Osteoblast (primary cell): ENCODE measurements around the gene MEGF11. TPM values are rescaled to one million over a fixed set of nuclear protein-coding genes. Genes with fewer than 3 reads are reported as not detected.

ENCODE experiments used
- DNase-seq: peaks from one replicate; pipeline ENCODE4 v3.0.0; 2011; ENCODE audit warnings: low spot score, mixed read lengths; ENCODE audit not compliant: insufficient read length; ENCODE audit errors: missing footprints
- H2AFZ ChIP-seq: 2 replicates; pipeline ENCODE4 v1.6.0; 2011; ENCODE audit warnings: mild to moderate bottlenecking, low read length
- H3K27ac ChIP-seq: 2 replicates; pipeline ENCODE4 v1.5.1; 2011; ENCODE audit warnings: mild to moderate bottlenecking, low read depth, low read length, moderate library complexity
- H3K27me3 ChIP-seq: 2 replicates; pipeline ENCODE4 v1.6.0; 2012; ENCODE audit warnings: mild to moderate bottlenecking, control low read depth, inconsistent platforms, low read length, moderate library complexity; ENCODE audit not compliant: insufficient read depth
- H3K36me3 ChIP-seq: 2 replicates; pipeline ENCODE4 v1.5.1; 2011; ENCODE audit warnings: mild to moderate bottlenecking, low read length, control low read depth, moderate library complexity; ENCODE audit not compliant: insufficient read depth
- H3K4me1 ChIP-seq: 2 replicates; pipeline ENCODE4 v1.5.1; 2011; ENCODE audit warnings: mild to moderate bottlenecking, low read length, control low read depth, moderate library complexity; ENCODE audit not compliant: insufficient read depth
- H3K4me2 ChIP-seq: 2 replicates; pipeline ENCODE4 v1.6.0; 2011; ENCODE audit warnings: mild to moderate bottlenecking, low read length; ENCODE audit not compliant: insufficient read depth
- H3K4me3 ChIP-seq: fragments of 200-600 bp; sonication (generic); 3 replicates; pipeline ENCODE4 v1.5.1; 2012; ENCODE audit warnings: mild to moderate bottlenecking, low read length, inconsistent platforms; ENCODE audit not compliant: insufficient read depth
- H3K79me2 ChIP-seq: 2 replicates; pipeline ENCODE4 v1.6.0; 2012; ENCODE audit warnings: mild to moderate bottlenecking, low read length, control low read depth, inconsistent platforms; ENCODE audit not compliant: insufficient read depth
- H3K9me3 ChIP-seq: 2 replicates; pipeline ENCODE4 v1.5.1; 2011; ENCODE audit warnings: low read depth, low read length, control low read depth
- H4K20me1 ChIP-seq: 2 replicates; pipeline ENCODE4 v1.6.0; 2012; ENCODE audit warnings: mild to moderate bottlenecking, low read length, control low read depth; ENCODE audit not compliant: insufficient read depth
- total RNA-seq: library from RNA; depleted of rRNA; stranded (reverse); fragments of >200 nt; gene quantifications from 2 replicates; pipeline ENCODE4 v1.2.3, GENCODE V29; 2012
- TF ChIP-seq, protein P1 (sequence below): IDR thresholded peaks from 2 replicates; pipeline ENCODE4 v1.5.1; 2011; ENCODE audit warnings: mild to moderate bottlenecking, low read depth, low read length, moderate library complexity; ENCODE audit errors: extremely low read depth

Gene MEGF11
- total RNA-seq, 1 donor = not detected

DNA sequence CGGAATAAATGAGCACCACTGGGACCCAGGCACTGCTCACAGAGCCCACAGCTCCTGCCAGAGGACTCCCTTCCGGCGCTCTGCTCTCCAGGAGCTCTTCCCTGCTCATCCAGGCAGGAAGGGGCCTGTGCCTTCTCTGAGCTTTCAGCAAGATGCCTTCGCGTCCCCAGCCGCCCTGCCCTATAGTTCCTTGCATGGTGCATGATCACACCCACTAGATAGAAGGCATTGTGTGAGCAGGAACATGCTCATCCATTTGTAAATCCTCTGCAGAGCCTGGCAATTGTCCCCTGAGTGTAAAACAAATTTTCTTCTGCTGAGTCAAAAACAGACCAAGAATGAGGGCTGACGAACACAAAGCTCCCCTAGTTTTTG is 181.6 kb downstream of the MEGF11 start:
- Histone ChIP-seq H3K9me3 (no peaks in the 10 kb centered on the region), H3K4me1 (no peaks in the 10 kb centered on the region), H3K27ac (no peak overlapping the region), H3K79me2 (no peaks in the 10 kb centered on the region), H3K27me3 (peaks cover 13% of the 10 kb centered on the region), H2AFZ (no peak overlapping the region), H3K36me3 (no peaks in the 10 kb centered on the region), H4K20me1 (no peaks in the 10 kb centered on the region), H3K4me3 (no peak overlapping the region), H3K4me2 (no peak overlapping the region)
- TF ChIP-seq, protein P1, sequence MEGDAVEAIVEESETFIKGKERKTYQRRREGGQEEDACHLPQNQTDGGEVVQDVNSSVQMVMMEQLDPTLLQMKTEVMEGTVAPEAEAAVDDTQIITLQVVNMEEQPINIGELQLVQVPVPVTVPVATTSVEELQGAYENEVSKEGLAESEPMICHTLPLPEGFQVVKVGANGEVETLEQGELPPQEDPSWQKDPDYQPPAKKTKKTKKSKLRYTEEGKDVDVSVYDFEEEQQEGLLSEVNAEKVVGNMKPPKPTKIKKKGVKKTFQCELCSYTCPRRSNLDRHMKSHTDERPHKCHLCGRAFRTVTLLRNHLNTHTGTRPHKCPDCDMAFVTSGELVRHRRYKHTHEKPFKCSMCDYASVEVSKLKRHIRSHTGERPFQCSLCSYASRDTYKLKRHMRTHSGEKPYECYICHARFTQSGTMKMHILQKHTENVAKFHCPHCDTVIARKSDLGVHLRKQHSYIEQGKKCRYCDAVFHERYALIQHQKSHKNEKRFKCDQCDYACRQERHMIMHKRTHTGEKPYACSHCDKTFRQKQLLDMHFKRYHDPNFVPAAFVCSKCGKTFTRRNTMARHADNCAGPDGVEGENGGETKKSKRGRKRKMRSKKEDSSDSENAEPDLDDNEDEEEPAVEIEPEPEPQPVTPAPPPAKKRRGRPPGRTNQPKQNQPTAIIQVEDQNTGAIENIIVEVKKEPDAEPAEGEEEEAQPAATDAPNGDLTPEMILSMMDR = no peak
- DNase-seq = no peak

DNA sequence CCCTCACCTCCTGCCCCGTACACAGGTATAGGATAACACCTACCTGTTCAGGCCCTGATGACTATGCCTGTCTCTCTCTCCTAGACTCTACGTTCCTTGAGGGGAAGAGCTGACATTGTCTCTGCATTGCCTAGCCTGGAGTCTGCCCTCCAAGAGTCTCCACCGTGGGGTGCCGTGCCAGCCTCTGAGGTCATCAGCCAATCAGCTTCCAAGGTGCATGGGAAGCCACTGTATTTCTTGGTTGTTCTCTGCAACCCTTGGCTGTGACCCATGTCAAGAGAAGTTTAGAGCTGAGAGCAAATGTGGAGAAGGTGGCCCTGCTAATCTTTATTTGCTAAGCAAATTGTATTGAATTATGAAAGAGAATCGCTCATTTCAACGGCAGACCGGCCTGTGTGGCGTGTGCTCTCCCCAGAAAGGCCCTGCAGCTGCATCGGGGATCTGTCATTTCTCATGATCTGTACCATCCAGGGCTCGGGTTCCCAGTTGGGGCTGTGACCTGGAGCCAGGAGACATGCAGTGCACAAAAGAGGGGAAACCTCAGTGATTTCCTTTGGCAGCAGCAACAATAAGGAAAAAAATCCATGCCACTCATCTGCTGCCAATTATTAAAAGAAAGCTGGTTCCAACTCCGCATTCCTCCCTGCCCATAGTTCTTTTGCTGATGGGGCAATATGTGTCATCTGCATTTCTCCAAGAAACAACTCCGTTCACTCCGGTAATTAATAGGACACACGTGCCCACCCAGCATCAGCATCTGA is 182.2 kb downstream of the MEGF11 start:
- Histone ChIP-seq H3K4me3 (no peak overlapping the region), H4K20me1 (no peaks in the 10 kb centered on the region), H3K27me3 (peaks cover 13% of the 10 kb centered on the region), H3K4me1 (no peaks in the 10 kb centered on the region), H3K4me2 (no peak overlapping the region), H3K36me3 (no peaks in the 10 kb centered on the region), H3K9me3 (no peaks in the 10 kb centered on the region), H3K79me2 (no peaks in the 10 kb centered on the region), H2AFZ (no peak overlapping the region), H3K27ac (no peak overlapping the region)
- no peak for DNase-seq
- TF ChIP-seq, protein P1 = no peak

DNA sequence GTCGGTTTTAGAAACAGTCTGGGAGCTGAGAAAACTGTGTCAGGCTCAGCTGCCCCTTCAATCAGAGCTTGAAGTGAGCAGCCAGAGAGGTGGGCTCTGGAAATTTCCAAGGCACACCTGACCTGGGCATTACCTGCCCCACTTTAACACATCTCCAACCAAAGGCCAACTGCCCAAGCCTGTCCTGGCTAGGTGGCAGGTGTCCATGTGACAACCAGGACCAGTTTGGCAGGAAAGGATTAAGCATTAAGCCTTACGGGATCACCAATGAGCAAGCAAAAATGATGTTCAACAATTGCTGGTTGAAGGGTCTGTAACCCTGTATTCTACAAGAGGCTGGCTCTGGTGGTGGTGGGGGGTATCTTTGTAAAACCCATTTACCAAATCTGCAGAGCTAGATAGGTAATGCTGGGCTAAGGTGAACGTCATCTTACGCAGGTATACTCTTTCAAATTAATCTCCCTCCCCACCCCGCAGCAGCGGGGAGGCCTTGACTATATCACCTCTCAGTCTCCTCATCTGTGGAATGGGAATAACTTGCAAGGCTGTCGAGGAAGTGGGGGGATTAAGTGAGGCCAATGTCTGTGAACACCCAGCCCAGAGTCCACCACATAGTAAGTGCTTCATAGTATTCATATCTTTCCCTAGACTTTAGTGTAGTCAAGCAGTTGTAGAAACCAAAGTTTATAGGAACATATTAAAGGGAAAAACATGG is 183.2 kb downstream of the MEGF11 start:
- Histone ChIP-seq H3K4me3 (no peak overlapping the region), H3K79me2 (no peaks in the 10 kb centered on the region), H3K27me3 (peaks cover 10% of the 10 kb centered on the region), H3K27ac (no peak overlapping the region), H3K4me1 (no peaks in the 10 kb centered on the region), H3K9me3 (no peaks in the 10 kb centered on the region), H3K36me3 (no peaks in the 10 kb centered on the region), H4K20me1 (no peaks in the 10 kb centered on the region), H3K4me2 (no peak overlapping the region), H2AFZ (no peak overlapping the region)
- TF ChIP-seq, protein P1 = no peak
- no peak for DNase-seq

DNA sequence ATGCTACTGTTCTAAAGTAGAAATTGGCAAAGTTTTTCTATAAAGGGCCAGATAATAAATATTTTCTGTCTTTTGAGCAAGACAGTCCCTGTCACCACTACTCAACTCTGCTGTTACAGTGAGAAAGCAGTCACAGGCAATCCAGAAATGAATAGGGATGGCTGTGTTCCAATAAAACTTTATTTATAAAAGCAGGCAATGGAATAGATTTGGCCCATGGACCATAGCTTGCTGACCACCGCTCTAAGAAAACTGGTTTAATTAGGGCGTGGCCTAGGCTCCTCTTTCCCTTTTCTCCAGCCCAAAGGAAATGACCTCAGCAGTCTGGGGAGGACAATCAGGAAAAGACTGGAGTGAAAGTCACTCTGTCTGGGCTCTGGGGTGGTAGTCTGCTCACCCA is 183.8 kb downstream of the MEGF11 start:
- Histone ChIP-seq H3K36me3 (no peaks in the 10 kb centered on the region), H3K4me3 (no peak overlapping the region), H4K20me1 (no peaks in the 10 kb centered on the region), H3K27me3 (peaks cover 10% of the 10 kb centered on the region), H3K27ac (no peak overlapping the region), H3K9me3 (no peaks in the 10 kb centered on the region), H2AFZ (no peak overlapping the region), H3K4me1 (no peaks in the 10 kb centered on the region), H3K4me2 (no peak overlapping the region), H3K79me2 (no peaks in the 10 kb centered on the region)
- no peak for DNase-seq
- TF ChIP-seq, protein P1 = no peak
